Fibroblast of upper back skin (primary cell): ENCODE results near the gene PPM1M.

Experiments
- DNase-seq: peaks from one replicate; pipeline ENCODE4 v3.0.0-alpha.2; 2013

The PPM1M gene

DNA sequence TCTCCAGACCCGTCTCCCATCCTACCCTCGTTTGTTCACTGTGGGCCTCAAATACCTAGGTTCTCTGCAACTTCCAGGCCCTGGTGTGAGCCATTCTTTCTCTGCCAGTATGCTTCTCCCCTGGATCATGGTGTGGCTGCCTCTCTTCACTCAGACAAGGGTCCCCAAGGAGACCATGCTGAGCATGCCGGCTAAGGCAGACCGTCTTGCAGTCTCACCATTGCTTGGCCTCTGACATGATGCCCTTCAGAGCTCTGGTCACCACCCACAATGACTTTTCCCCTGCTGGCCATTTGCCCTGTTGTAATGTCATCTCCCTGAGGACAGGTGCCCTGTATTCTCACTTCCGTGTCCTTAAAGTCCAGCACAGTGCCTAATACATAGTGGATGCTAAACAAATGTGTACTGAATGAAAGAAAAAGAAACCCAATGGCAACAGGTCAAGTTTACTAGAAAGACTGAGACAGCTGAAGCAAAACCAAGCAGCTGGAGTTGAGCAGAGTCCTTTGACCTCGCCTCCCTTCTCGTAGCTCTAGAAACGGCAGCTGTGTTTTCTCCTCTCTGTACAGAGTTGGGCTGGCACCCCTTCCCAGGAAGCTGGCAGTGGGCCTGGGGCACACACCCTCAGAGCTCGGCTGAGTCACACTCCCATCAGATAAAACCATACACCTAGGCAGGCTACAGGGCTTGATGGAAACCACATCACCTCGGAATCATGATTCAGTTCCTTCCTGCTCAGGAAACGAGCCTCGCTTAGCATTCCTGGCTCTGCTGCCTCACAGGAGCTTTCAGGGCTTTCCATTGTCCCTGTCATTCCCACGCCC is 28.8 kb upstream of the PPM1M start:
- DNase-seq: peak; percentile 53

DNA sequence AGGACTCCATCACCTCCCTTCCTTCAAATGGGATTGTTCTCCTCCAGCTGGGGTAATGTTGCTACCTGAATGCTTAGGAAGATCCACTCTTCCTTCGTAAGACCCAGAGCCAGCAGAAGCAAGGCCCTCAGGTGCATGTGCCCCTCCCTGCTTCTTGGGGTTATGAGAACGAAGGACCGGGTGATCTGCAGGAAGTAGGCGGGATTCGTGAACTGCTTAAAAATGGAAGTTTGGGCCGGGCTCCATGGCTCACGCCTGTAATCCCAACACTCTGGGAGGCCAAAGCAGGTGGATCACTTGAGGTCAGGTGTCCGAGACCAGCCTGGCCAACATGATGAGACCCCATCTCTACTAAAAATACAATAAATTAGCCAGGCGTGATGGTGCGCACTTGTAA is 28.2 kb upstream of the PPM1M start:
- no peak for DNase-seq

DNA sequence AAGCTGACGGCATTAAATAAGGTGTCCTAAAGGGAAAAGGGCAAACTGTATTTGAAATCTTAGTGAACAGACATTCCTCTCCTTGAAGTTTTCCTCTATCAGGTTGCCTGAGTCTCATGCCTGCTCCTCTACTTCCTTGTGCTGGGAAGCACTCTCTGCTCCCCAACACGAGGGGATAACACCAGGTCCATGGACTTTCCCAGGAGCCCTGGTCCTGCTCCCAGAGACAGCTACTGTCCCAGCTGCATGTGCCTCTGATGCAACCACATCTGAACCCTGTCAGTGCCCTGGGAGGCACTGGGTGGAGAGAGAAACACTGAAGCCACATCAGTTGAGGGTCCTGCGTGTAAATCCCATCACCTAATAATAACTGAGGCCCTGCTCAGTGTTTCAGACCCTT is 27.5 kb upstream of the PPM1M start:
- no peak for DNase-seq

DNA sequence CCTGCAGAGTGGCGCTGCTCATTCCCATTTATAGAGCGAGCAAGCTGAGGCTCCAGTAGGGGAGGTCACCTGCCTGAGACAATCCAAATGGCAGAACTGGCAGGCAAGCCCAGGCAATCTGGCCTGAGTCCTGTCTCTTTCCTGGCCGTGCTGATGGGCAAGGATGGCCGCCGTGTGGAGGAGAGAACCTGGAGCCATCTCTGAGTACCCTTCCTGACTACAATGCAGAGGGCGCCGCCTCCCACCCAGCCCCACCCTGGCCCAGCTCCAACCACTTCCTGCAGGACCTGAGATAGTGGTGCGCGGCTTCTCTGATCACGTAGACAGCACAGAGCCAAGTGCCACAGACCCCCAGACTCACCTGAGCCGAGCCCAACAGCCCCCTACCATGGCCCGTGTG is 27.1 kb upstream of the PPM1M start:
- no peak for DNase-seq

DNA sequence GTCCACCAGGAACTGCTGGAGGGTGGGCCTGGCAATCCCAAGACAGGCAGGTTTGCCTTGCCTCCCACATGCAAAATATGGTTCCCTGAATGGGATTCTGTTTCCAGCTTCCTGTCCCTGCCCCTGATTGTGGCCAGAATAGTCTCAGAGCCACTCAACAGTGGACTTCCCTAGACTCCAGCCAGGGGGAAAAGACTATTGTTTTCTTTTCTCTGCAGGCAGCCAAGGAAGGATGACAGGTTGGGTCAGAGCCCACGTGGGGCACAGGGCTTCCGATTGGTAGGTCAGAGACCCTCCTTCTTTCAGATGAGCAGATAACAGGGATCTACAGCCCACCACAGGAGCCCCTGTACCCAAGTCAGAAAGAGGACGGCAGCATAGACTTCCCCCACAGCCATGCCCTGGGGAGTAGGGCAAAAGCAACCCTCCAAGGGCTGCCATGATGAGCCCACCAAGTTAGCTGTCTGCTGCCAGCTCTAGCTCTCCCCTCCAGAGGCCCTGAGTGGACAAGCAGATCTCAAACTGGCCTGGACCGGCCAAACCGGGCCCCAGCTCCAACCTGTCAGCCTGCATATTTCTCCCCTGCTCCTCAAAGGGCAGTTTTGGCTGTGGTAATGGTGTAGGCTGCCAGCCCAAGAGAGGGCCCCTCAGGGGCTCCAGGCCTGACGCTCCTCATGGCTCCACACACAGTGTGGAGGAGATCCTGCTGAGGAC is 26.5 kb upstream of the PPM1M start:
- no peak for DNase-seq

DNA sequence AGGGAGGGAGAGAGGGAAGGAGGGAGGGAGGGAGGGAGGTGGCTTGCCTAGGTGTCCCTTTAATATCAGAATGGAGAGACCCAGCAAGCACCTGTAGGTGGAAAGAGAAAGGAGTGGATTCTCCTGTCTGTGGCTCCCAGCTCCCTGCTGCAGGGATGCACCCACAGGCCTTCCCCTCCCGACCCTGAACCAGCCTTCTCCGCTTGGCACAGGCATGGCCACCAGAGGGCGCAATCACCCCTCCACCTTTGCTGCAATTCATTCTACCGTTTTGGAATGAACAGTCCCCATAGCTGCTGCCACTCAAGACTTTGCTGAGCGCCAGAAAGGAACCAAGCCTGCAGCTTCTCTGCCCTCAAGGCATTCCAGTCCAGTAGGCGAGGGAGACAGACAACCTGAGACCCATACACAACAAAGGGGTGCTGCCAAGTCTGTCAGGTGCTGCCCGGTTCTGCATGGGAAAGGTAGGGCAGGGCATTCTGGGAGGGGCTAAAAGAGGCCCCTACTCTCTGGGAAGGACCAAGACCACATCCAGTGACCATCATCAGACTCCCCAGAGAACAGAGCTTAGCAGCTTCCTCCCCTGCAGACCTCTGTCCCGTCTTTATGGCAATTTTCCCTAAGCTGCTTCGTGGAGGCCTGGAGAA is 25.1 kb upstream of the PPM1M start:
- peak; percentile 63 for DNase-seq

DNA sequence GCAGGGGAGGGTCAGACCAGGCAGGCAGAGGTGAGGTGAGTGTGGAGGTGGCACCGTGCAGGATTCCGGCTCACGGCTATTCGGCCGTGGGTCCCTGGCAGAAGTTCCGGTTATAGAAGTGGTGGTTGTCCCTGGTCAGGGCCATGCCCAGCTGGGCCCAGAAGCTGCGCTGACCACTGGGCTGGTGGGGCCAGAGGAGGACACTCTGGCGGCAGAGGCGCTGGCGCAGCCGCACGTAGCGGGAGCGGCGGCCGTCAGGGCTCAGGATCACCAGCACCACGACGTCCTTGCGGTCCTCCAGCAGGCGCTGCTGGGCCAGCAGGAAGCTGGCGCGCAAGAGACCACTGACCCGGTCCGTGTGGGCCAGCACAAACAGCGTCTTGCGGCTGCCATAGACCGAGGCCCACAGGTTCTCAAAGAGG is 24.4 kb upstream of the PPM1M start:
- no peak for DNase-seq

DNA sequence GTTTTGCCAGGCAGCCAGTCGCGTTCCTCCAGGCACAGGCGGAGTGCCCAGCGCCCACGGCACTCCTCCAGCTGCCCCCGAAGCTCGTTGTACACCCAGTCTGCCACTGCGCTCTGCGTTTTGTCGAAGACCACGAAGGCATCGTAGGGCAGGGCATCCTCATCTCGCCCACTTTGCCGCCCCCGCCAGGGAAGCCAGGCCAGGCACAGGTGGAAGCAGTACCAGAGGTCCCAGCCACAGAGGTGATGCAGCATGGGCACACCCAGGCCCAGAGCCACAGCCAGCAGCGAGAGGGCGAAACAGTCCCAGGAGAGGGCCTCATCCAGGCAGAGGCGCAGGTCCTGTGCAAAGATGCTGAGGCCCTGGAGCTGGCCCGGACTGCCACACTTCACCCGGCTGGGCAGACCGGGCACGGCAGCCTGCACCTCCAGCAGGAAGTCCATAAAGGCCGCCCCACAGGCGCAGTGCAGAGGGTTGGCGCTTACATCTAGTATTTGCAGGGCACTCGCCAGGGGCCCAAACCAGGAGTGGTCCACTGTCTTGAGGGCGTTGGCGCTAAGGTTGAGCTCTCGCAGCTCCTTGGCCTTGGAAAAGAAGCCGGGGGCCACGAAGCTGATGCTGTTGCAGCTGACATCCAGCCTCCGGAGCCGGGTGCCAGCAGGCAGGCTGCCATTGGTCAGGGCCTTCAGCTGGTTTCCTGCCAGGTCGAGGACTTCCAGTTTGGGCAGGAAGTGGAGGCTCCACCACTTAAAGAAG is 23.8 kb upstream of the PPM1M start:
- DNase-seq: no peak

DNA sequence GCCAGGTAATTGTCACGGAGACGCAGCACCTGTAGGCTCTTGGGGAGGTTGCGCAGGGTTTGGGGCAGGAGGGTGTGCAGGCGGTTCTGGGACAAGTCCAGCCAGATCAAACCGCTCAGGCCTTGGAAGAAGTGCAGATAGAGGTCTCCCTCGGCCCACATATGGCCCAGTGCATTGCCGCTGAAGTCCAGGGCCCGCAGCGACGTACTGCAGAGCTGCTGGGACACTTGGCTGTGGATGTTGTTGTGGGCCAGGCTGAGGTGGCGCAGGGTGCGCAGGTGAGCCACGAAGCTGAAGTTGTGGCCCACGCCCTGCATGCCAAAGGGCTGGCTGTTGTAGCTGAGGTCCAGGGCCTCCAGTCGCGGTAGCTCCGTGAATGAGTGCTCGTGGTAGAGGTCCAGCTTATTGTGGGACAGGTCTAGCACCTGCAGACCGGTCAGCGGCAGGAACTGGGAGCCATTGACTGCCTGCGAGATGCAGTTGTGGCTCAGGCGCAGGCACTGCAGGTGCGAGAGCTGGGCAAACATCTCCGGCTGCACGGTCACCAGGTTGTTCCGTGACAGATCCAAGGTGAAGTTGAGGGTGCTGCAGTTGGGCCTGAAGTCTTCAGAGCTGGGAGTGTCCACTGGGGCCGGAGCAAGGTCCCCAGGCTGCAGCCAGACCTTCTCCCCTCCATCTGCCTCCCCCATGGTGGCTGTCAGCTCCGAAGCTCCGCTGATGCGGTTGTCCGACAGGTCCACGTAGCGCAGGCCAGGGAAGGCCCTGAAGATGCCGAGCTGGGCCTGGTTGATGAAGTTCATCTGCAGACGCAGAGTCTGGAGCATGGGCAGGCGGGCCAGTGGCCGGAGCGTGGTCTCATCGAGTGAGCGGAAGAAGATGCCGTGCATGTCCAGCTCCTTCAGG is 23.0 kb upstream of the PPM1M start:
- no peak for DNase-seq

DNA sequence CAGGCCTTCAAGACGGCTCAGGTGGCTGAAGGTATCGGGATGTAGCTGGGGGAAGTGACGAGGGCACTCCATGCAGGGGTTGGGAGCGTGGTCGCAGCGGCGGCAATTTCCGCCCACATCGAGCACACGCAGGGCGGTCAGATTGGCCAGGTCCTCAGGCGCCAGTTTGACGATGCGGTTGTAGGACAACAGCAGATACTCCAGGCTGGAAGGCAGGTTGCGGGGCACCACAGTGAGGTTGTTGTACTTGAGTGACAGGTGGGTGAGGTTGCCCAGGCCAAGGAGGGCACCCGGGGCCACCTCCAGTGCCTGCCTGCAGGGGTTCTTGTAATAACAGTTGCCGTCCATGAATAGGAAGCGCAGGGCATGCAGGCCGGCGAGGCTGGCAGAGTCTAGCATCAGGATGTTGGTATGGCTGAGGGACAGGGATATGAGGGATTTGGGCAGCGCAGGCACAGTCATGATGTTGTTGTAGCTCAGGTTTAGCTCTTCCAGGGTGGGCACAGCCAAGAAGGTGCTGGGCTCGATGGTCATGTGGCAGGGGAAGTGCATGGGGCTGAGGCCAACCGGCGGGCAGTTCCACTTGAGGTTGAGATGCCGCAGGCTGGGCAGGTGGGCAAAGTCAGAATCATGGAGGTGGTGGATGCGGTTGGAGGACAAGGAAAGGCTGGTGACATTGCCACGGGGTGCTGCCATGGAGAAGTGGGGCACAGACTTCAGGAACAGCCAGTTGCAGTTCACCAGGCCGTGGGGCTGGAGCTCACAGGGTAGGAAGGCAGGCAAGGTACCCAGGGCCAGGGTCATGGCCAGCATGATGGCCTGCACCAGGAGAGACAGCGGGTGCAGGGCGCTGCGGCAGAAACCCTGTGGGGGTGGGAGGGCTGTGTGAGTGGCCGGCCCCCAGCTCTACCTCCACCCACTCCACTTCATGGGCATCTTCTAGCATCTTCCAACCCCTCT is 21.8 kb upstream of the PPM1M start:
- no peak for DNase-seq

DNA sequence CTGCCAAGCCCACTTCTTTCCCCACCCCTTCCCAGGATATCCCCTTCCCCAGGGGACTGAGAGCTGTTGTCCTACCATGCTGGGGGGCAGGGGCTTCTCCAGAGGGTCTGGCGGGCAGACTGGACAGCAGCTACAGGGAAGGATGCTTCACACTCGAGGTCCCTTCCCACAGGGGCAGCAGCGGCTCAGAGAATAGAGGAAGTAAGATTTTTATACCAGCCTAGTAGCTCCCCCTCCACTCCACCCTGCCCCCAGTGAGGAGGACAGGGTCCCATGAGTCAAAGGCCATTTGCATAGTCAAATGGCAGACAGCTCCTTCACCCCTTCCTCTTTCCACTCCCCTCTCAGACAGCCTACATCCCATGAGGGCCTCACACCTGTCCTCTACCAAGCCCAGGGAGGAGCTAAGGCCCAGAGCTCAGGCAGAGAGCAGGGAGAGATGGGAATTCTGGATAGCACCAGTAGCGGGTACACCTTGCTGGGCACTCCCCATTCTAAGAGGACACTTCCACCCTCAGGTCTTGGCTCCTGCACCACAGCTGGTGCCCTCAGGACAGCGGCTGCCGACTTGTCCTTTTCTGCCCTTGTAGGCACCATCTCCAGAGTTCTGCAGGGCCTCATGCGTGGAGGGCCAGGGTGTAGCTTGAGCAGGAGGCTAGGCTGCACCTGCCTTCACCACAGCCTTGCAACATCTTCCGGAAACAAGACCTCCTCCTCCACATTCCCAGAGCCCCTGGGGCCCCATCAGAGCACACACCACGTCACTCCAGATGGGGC is 19.9 kb upstream of the PPM1M start, which contains the start of gene TLR9:
TLR9 (minus strand) TSS at position 194 of the 777 bp plus-strand sequence; CDS start at position 78, 116 bp downstream.
- DNase-seq: no peak

DNA sequence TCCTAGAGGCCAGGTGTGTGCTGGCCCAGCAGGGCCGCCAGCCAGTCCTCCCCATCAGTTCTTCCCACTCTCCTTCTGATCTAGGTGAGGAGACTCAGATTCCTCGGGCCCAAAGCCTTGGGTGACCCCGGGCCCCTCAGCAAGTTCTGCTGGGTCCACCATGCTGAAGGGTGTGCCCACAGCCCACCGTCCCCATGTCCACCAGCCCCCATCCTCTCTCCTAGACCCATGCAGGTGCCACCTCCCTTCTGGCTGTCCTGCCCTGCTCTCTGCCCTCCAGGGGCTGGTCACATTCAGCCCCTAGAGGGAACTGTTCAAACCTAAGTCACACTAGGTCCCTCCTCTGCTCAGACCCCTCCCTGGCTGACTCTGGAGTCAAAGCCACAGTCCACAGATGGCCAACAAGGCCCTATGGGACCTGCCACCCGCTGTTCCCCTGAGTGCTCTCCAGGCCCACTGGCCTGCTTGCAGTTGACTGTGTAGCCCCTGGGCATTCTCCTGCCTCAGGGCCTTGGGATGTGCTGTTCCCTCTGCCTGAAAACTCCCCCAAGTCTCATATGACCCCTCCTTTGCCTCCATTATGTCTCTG is 19.2 kb upstream of the PPM1M start:
- no peak for DNase-seq

DNA sequence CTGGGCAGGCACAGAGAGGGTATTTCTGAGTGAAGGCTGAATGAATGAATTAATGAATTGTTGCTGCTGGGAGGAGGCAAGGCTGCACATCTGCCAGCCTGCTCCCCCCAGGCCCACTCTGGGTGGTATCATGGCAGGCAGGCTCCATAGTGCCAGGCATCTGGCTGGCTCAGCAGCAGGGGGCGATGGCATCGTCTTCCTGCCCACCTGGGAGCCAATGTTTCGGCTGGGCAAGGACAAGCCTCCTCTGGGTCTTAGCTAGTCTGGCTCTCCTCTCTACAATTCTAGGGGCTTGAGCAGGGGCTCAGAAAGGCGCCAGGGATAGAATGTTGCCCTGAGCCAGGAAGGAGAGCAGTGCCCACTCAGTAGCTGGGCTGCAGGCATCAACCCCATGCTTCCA is 18.4 kb upstream of the PPM1M start:
- no peak for DNase-seq

DNA sequence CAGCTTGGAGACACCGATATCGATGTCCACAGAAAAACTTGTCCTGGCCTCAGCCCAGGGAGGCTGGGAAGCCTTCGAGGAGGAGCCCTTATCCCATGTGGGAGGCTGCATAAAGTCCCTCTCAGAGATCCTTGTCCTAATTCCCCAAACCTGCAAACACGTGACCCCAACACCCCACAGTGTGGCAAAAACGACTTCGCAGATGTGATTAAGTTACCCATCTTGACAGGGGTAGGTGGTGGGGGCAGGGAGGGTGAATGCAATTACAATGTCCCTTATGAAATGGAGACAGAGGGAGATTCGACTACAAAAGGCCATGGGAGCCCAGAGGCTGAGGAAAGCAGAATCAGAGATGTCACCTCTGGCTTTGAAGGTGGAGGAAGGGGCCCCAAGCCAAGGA is 17.8 kb upstream of the PPM1M start:
- no peak for DNase-seq

DNA sequence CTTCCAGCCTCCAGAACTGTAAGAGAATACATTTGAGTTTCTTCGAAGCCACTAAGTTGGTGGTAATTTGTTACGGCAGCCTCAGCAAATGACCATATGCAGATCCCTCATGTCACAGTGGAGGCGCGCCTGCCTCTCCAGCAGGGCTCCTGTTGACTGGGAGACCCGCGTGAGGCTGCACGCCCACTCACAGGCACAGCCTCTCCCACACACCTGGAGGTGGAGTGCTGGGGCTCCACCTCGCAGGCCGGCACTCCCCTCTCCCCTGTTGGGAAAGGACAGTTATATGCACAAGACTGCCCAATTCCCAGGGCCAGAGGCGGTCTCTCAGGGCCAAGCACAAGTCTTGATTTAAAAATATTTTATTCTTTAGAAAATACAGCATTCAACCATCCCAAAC is 17.3 kb upstream of the PPM1M start:
- no peak for DNase-seq

DNA sequence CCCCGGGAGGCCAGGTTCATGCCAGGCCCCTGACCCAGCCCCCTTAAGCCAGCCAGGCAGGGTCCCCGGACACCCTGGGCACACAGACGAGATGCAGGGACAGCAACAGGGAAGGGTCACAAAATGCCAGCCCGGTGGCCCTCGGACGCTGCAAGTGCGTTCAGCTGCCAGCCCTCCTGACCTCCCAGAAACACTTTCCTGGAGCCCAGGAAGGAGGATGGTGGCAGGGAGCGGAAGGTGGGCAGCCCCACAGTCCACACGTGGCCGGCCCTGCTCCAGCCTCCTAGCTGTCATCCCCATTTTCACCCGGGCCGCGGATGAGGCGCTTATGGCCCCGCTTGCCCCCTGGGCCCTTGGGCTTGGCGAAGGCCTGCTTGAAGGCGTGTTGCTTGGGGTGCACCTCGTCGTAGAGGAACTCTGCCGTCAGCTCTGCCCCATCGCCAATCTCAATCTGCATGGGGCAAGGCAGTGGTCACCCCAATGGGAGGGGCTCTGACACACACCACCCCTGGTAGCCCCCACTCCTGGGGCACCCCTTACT is 16.7 kb upstream of the PPM1M start:
- no peak for DNase-seq

DNA sequence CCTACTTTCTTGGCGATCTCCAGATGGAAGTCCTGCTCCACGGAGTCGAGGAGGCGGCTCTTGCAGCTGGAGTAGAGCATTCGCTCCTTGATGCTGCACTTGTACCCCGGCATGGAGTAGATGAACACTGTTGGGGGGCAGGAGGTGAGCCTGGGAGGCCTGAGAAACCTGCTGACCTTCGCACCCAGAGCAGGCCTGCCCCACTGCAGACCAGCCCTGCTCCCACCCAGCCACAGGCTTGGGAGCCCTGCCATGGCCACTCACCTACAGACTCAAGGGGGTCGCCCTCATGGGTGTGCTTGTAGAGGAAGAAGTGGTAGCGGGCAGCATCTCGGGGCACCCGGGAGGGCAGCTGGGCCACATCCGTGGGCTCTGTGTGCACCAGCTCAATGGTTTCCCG is 15.9 kb upstream of the PPM1M start:
- no peak for DNase-seq

DNA sequence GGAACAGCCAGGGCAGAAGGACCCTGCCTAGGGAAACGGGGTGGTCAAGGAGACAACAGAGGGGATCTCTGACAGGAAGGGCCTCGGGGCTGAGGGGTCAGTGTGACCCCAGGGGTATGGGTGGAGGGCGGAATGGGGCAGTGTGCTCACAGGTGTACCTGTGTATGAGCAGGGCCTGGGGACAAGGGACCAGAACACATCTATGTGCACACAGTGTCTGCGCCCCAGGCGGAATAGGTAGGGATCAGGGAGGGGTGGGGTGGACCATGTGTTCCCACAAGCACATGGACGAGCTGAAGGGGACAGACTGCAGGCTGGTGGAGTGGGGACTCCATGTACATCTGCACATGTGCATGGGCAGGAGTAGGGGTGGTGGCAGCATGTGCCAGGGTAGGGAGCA is 15.1 kb upstream of the PPM1M start:
- no peak for DNase-seq

DNA sequence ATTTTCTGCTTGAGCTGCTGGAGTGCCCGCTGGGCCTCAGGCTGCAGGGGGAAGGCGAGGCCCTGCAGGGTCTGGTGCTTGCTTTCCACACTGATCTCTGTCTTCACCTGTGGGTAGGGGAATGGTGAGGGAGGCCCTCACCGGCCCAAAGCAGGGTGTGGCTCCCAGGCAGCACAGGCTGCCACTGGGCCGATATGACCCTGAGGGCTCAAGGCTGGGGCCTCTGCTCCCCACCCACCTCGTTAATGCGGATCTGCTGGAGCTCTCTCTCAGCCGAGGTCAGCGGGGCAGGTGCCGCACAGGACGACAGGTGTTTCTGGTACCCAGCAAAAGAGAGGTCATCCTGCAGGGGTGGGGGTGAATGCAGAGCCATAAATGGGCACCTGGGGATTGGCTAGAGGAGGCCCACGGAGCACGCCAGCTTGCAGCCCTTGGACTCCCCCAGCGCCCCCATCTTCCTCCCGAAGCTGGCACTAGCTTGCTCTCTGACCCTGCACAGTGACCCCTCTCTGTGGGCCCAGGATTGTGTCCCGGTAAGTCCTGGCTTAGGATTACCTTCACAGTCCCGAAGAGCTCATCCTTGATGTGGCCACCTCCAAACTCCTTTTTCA is 14.6 kb upstream of the PPM1M start:
- DNase-seq: no peak
